WTC11 (cell line): ENCODE measurements around the gene ACKR3.

ENCODE experiments used
- CREB1 ChIP-seq: sonication (generic); formaldehyde crosslinking; IDR thresholded peaks from 2 replicates; pipeline ENCODE4 v1.8.0; 2023; ENCODE audit warnings: mild to moderate bottlenecking, missing genetic modification reagents
- CTCF ChIP-seq: fragments of 200-600 bp; IDR thresholded peaks from 2 replicates; pipeline ENCODE4 v1.8.0; 2022; ENCODE audit warnings: antibody characterized with exemption
- E2F1 ChIP-seq: sonication (generic); formaldehyde crosslinking; IDR thresholded peaks from 2 replicates; pipeline ENCODE4 v1.8.0; 2022; ENCODE audit warnings: mild to moderate bottlenecking, missing genetic modification reagents
- FOXK1 ChIP-seq: sonication (generic); formaldehyde crosslinking; IDR thresholded peaks from 2 replicates; pipeline ENCODE4 v1.8.0; 2022; ENCODE audit warnings: mild to moderate bottlenecking, moderate library complexity, missing genetic modification reagents
- JAZF1 ChIP-seq: fragments of 250-450 bp; sonication (Bioruptor Pico); IDR thresholded peaks from 2 replicates; pipeline ENCODE4 v1.9.0; 2021; ENCODE audit warnings: moderate library complexity, mild to moderate bottlenecking, inconsistent platforms
- JUN ChIP-seq: sonication (generic); formaldehyde crosslinking; IDR thresholded peaks from 2 replicates; pipeline ENCODE4 v1.8.0; 2023; ENCODE audit warnings: mild to moderate bottlenecking, missing genetic modification reagents
- NFE2L1 ChIP-seq: sonication (generic); formaldehyde crosslinking; IDR thresholded peaks from 2 replicates; pipeline ENCODE4 v1.8.1; 2023; ENCODE audit warnings: missing genetic modification reagents
- NR1H2 ChIP-seq: sonication (generic); formaldehyde crosslinking; IDR thresholded peaks from 2 replicates; pipeline ENCODE4 v1.9.0; 2021; ENCODE audit warnings: mild to moderate bottlenecking, moderate library complexity, missing genetic modification reagents
- SMAD4 ChIP-seq: sonication (generic); formaldehyde crosslinking; IDR thresholded peaks from 2 replicates; pipeline ENCODE4 v1.8.0; 2022; ENCODE audit warnings: mild to moderate bottlenecking, missing genetic modification reagents
- ZNF121 ChIP-seq: sonication (generic); formaldehyde crosslinking; IDR thresholded peaks from 2 replicates; pipeline ENCODE4 v1.8.0; 2023; ENCODE audit warnings: missing genetic modification reagents
- ZNF263 ChIP-seq: sonication (generic); formaldehyde crosslinking; IDR thresholded peaks from 2 replicates; pipeline ENCODE4 v1.8.1; 2022; ENCODE audit warnings: low read depth, mild to moderate bottlenecking, moderate library complexity, missing genetic modification reagents
- ZNF423 ChIP-seq: fragments of 250-450 bp; sonication (Bioruptor Pico); IDR thresholded peaks from 2 replicates; pipeline ENCODE4 v2.1.2; 2022; ENCODE audit warnings: mild to moderate bottlenecking, moderate library complexity
- TF ChIP-seq, protein P1 (sequence below): sonication (generic); formaldehyde crosslinking; IDR thresholded peaks from 2 replicates; pipeline ENCODE4 v1.8.1; 2023; ENCODE audit warnings: mild to moderate bottlenecking, missing genetic modification reagents
- TF ChIP-seq, protein P2 (sequence below): fragments of 250-450 bp; sonication (Bioruptor Pico); IDR thresholded peaks from 2 replicates; pipeline ENCODE4 v2.1.2; 2022; ENCODE audit warnings: mild to moderate bottlenecking, moderate library complexity

GRCh38 chr2:236580746-236581355 lies 11.2 kb downstream of the ACKR3 start:
- TF ChIP-seq, protein P1, sequence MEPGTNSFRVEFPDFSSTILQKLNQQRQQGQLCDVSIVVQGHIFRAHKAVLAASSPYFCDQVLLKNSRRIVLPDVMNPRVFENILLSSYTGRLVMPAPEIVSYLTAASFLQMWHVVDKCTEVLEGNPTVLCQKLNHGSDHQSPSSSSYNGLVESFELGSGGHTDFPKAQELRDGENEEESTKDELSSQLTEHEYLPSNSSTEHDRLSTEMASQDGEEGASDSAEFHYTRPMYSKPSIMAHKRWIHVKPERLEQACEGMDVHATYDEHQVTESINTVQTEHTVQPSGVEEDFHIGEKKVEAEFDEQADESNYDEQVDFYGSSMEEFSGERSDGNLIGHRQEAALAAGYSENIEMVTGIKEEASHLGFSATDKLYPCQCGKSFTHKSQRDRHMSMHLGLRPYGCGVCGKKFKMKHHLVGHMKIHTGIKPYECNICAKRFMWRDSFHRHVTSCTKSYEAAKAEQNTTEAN (CRISPR knock-in tag): no peak
- TF ChIP-seq CTCF: no peak
- TF ChIP-seq E2F1: no peak
- no peak for TF ChIP-seq FOXK1 (CRISPR knock-in tag)
- no peak for TF ChIP-seq NR1H2 (CRISPR knock-in tag)
- TF ChIP-seq SMAD4: no peak
- TF ChIP-seq ZNF263 (CRISPR knock-in tag): no peak
- no peak for TF ChIP-seq NFE2L1 (CRISPR knock-in tag)
- no peak for TF ChIP-seq CREB1
- TF ChIP-seq JUN (CRISPR knock-in tag): no peak
- TF ChIP-seq, protein P2, sequence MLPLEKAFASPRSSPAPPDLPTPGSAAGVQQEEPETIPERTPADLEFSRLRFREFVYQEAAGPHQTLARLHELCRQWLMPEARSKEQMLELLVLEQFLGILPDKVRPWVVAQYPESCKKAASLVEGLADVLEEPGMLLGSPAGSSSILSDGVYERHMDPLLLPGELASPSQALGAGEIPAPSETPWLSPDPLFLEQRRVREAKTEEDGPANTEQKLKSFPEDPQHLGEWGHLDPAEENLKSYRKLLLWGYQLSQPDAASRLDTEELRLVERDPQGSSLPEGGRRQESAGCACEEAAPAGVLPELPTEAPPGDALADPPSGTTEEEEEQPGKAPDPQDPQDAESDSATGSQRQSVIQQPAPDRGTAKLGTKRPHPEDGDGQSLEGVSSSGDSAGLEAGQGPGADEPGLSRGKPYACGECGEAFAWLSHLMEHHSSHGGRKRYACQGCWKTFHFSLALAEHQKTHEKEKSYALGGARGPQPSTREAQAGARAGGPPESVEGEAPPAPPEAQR (CRISPR knock-in tag): no peak
- TF ChIP-seq JAZF1 (CRISPR knock-in tag): no peak
- no peak for TF ChIP-seq ZNF121 (CRISPR knock-in tag)
- TF ChIP-seq ZNF423 (CRISPR knock-in tag): no peak
